Parathyroid adenoma (tissue), 2 donors: ENCODE measurements around the gene MED27.

Experiments used
- H2AFZ ChIP-seq: fragments of 300-600 bp; sonication (generic); one replicate; pipeline ENCODE4 v1.7.0; 2017; ENCODE audit warnings: antibody characterized with exemption, mild to moderate bottlenecking
- H3K27ac ChIP-seq: fragments of 300-600 bp; sonication (generic); one replicate; pipeline ENCODE4 v1.7.0; 2017
- H3K27me3 ChIP-seq: fragments of 300-600 bp; sonication (generic); one replicate; pipeline ENCODE4 v1.7.0; 2017; ENCODE audit warnings: low read length; ENCODE audit not compliant: control insufficient read depth, insufficient read depth
- H3K36me3 ChIP-seq: fragments of 300-600 bp; sonication (generic); one replicate; pipeline ENCODE4 v1.7.0; 2017; ENCODE audit warnings: low read length; ENCODE audit not compliant: control insufficient read depth, insufficient read depth
- H3K4me1 ChIP-seq: fragments of 300-600 bp; sonication (generic); one replicate; pipeline ENCODE4 v1.7.0; 2017; ENCODE audit warnings: control low read depth
- H3K4me2 ChIP-seq: fragments of 300-600 bp; sonication (generic); one replicate; pipeline ENCODE4 v1.7.0; 2017; ENCODE audit warnings: low read length
- H3K4me3 ChIP-seq: fragments of 300-600 bp; sonication (generic); one replicate; pipeline ENCODE4 v1.7.0; 2017; ENCODE audit warnings: low read depth, low read length
- H3K79me2 ChIP-seq: fragments of 300-600 bp; sonication (generic); one replicate; pipeline ENCODE4 v1.7.0; 2017; ENCODE audit warnings: control low read depth
- H3K9ac ChIP-seq: fragments of 300-600 bp; sonication (generic); one replicate; pipeline ENCODE4 v1.7.0; 2017; ENCODE audit warnings: mild to moderate bottlenecking
- H3K9me3 ChIP-seq: fragments of 300-600 bp; sonication (generic); one replicate; pipeline ENCODE4 v1.7.0; 2017; ENCODE audit warnings: low read length; ENCODE audit not compliant: control insufficient read depth
- TF ChIP-seq, protein P1 (sequence below): fragments of 300-600 bp; sonication (generic); IDR thresholded peaks from one replicate; pipeline ENCODE4 v1.7.0; 2017; ENCODE audit warnings: antibody characterized with exemption, mild to moderate bottlenecking
- donor health status: primary hyperparathyroidism.

MED27 gene

DNA sequence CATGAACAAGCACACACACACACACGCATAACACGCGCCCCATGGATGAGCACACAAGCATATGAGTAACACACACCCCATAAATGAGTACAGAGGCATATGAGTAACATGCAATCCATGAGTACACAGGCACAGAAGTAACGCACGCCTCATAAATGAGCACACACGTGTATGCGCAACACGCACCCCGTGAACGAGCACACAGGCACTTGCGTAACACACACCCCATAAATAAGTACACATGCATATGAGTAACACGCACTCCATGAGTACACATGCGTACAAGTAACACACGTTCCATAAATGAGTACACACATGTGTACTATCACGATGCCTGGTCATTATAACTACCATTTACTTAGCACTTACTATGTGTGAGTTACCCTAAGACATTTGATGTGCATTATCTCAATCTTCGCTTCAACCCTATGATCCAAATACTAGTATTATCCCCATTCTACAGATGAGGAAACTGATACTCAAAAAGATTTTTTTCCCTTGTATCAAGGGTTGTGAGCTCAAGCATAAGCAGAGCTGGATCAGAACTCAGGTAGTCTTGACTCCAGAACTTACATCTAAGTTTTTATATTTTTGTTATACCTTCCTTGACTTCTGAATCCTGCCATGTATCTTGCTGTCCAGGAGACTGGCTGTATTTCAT, 7.7 kb downstream of the MED27 start:
- H3K27ac ChIP-seq = no peak overlapping the region
- H3K4me2 ChIP-seq = no peak overlapping the region
- H3K4me1 ChIP-seq = no peaks in the 10 kb centered on the region
- H3K36me3 ChIP-seq = no peaks in the 10 kb centered on the region
- H3K27me3 ChIP-seq = no peaks in the 10 kb centered on the region
- no peak overlapping the region for H3K4me3 ChIP-seq
- no peak overlapping the region for H2AFZ ChIP-seq
- TF ChIP-seq, protein P1, sequence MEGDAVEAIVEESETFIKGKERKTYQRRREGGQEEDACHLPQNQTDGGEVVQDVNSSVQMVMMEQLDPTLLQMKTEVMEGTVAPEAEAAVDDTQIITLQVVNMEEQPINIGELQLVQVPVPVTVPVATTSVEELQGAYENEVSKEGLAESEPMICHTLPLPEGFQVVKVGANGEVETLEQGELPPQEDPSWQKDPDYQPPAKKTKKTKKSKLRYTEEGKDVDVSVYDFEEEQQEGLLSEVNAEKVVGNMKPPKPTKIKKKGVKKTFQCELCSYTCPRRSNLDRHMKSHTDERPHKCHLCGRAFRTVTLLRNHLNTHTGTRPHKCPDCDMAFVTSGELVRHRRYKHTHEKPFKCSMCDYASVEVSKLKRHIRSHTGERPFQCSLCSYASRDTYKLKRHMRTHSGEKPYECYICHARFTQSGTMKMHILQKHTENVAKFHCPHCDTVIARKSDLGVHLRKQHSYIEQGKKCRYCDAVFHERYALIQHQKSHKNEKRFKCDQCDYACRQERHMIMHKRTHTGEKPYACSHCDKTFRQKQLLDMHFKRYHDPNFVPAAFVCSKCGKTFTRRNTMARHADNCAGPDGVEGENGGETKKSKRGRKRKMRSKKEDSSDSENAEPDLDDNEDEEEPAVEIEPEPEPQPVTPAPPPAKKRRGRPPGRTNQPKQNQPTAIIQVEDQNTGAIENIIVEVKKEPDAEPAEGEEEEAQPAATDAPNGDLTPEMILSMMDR = no peak
- no peak overlapping the region for H3K9ac ChIP-seq
- H3K9me3 ChIP-seq = no peaks in the 10 kb centered on the region
- peaks cover 30% of the 10 kb centered on the region for H3K79me2 ChIP-seq

DNA sequence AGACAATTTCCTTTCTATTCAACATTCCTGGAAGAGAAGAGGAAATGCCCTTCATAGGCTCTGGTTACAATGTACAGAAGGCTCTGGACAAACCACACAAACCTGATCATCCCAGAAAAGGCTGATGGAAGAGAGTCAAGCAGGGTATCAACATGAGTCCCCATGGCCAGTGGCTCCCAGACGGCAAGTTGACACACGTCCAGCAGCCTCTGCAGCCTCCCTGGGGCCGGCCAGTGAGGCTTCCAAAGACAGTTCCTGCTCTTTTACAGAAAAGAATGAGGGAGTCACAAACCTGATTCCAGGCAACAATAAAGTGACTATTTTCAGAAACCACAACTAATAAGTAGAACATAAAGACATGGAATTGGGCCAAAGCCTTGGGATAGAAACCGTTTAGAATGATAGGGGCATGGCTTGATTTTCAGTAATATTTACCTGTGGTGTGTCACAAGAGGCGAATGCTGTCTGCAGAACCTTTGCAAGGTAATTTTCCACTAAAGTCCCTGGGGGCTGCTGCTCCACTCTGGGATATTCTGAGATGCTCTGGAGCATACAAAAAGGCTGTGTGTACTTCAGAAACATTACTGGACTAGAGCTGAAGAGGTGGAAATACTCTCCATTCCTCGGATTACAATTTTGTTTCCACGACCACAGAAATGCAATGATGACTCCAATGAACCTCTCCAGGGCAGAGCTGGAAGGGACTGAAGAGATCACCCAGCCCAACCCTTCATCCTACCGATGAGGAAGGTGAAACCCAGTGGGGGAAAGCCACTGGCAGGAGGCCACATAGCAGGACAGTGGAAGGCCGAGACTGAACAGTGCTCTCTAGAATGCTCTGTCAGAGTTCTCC, 10.4 kb downstream of the MED27 start:
- H3K4me2 ChIP-seq = no peak overlapping the region
- TF ChIP-seq, protein P1 = no peak
- H3K79me2 ChIP-seq = peaks cover 32% of the 10 kb centered on the region
- no peak overlapping the region for H3K9ac ChIP-seq
- H3K4me1 ChIP-seq = no peaks in the 10 kb centered on the region
- no peaks in the 10 kb centered on the region for H3K27me3 ChIP-seq
- no peaks in the 10 kb centered on the region for H3K36me3 ChIP-seq
- H3K27ac ChIP-seq = no peak overlapping the region
- H3K9me3 ChIP-seq = no peaks in the 10 kb centered on the region
- H2AFZ ChIP-seq = no peak overlapping the region
- H3K4me3 ChIP-seq = no peak overlapping the region

DNA sequence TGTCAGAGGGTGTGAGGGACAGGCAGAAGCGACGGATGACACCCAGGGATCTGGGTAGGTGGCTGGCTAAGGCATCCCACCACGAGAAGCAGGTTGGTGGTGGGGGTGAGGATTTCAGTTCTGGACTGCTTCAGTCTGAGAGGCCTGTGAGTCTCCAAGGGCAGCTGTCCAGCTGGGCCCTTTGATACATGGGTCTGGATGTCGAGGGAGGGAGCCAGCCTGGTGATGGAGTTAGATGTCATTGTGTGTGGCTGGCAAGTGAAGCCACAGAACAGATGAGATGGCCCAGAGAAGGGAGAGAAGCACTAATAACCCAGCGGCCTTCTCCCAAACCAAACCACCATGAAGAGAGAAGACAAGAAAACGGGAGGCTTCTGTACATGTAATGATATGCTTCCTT, 11.1 kb downstream of the MED27 start:
- no peaks in the 10 kb centered on the region for H3K27me3 ChIP-seq
- H3K4me1 ChIP-seq = no peaks in the 10 kb centered on the region
- H3K79me2 ChIP-seq = peaks cover 35% of the 10 kb centered on the region
- no peak overlapping the region for H2AFZ ChIP-seq
- H3K4me3 ChIP-seq = no peak overlapping the region
- H3K4me2 ChIP-seq = no peak overlapping the region
- TF ChIP-seq, protein P1 = no peak
- H3K36me3 ChIP-seq = no peaks in the 10 kb centered on the region
- no peaks in the 10 kb centered on the region for H3K9me3 ChIP-seq
- no peak overlapping the region for H3K27ac ChIP-seq
- H3K9ac ChIP-seq = no peak overlapping the region

DNA sequence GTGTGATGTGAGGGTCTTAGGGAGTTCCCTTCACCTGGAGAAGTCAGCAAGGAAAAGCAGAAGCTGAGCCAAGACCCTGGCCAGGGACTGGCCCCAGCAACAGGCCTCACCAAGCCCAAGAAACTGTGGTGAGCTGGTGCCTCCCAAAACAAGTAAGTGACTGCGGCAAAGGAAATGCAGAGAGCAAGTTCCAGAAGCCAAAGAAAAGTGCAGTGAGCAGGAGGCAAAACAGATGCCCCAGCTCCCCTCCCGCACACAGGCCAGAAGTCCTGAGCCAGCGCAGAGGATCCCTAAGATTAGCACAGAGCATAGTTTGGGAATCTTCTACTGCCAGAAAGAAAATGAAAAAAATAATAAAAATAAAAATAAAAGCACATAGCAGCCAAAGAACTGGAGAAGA, 13.2 kb downstream of the MED27 start:
- Histone ChIP-seq H3K4me3 (no peak overlapping the region), H3K9me3 (no peaks in the 10 kb centered on the region), H3K4me1 (no peaks in the 10 kb centered on the region), H3K27ac (no peak overlapping the region), H3K79me2 (peaks cover 30% of the 10 kb centered on the region), H3K27me3 (no peaks in the 10 kb centered on the region), H2AFZ (no peak overlapping the region), H3K36me3 (no peaks in the 10 kb centered on the region), H3K4me2 (no peak overlapping the region), H3K9ac (no peak overlapping the region)
- TF ChIP-seq, protein P1 = no peak
